ENCODE results near the gene HHAT. TPM values are rescaled to one million over a fixed set of nuclear protein-coding genes. Genes with fewer than 3 reads are reported as not detected.

The HHAT gene
- total RNA-seq, 2 experiments from 2014 or later, result 5.2 to 9.5 TPM

DNA sequence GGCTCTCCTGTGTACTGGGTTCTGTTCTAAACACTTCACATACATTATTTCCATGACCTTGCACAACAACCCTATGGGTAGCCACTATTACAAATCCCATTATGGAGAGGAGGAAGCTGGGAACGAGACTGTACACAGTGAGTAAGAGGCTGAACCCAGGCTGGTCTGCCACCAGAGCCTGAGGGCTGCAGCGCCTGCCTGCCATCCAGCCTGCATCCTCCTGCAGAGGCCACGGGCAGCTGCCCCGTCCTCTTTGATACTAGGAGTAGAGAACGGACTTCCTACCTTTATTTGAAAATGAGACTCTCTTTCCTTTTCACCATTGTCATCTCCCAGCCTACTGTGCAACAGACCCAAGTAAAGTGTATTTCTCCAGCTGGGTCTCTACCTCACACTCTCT is 370.0 kb downstream of the HHAT start:
- BruUV-seq (replicated peaks), result no TSS peak
- Histone ChIP-seq H3K79me2 (ENCODE audit: insufficient read depth, low read depth, low read length) (no peaks in the 10 kb centered on the region), H2AFZ (ENCODE audit: low read length) (no peak overlapping the region), H3K4me3 (ENCODE audit: low read depth, low read length, poor library complexity, severe bottlenecking) (no peak overlapping the region), H3K9me3 (ENCODE audit: low read length) (no peaks in the 10 kb centered on the region), H3K9me2 (ENCODE audit: insufficient read depth, low read length) (no peaks in the 10 kb centered on the region), H3K36me3 (ENCODE audit: insufficient read depth, low read length) (no peaks in the 10 kb centered on the region), H3K4me2 (ENCODE audit: low read length) (no peak overlapping the region), H3K4me1 (ENCODE audit: insufficient read depth, low read length, poor library complexity, severe bottlenecking) (no peaks in the 10 kb centered on the region), H4K20me1 (ENCODE audit: insufficient read depth, low read length) (no peaks in the 10 kb centered on the region), H3K27ac (ENCODE audit: low read depth, low read length, poor library complexity, severe bottlenecking) (no peak overlapping the region)
- CTCF ChIA-PET (ENCODE audit: unreplicated experiment), result no interaction called here
- POLR2A ChIA-PET, result no interaction called here
- DNase-seq (ENCODE audit: low spot score), result no peak
- no peak for TF ChIP-seq EZH2phosphoT487 (IDR thresholded peaks at IDR 0.05; ENCODE audit: borderline replicate concordance, low read depth, low read length)
- TF ChIP-seq, protein P1, sequence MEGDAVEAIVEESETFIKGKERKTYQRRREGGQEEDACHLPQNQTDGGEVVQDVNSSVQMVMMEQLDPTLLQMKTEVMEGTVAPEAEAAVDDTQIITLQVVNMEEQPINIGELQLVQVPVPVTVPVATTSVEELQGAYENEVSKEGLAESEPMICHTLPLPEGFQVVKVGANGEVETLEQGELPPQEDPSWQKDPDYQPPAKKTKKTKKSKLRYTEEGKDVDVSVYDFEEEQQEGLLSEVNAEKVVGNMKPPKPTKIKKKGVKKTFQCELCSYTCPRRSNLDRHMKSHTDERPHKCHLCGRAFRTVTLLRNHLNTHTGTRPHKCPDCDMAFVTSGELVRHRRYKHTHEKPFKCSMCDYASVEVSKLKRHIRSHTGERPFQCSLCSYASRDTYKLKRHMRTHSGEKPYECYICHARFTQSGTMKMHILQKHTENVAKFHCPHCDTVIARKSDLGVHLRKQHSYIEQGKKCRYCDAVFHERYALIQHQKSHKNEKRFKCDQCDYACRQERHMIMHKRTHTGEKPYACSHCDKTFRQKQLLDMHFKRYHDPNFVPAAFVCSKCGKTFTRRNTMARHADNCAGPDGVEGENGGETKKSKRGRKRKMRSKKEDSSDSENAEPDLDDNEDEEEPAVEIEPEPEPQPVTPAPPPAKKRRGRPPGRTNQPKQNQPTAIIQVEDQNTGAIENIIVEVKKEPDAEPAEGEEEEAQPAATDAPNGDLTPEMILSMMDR (conservative IDR thresholded peaks at IDR 0.05; ENCODE audit: low read length), result no peak
- intact Hi-C loops (cut with micrococcal nuclease; ENCODE audit: unreplicated experiment), result no loop called here

DNA sequence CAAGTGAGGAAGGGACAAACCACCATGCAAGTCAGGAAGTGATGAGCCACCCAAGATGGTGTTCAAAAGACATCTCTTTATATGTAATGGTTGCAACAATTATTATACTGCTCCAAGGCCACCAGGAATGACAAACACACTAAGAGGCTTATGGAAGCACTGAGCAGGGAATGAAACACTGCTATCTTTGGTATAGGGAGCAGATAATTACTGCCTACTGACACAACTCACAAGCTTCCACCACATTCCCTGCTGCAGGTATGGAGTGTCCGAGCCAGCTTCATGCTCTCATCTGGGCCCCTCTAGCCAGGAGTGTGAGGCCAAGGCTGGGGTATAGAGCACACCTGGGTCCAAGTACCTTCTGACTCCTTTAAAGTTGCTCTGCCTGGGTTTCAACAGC is 371.4 kb downstream of the HHAT start:
- Histone ChIP-seq H3K27ac (ENCODE audit: low read depth, low read length, poor library complexity, severe bottlenecking) (no peak overlapping the region), H3K79me2 (ENCODE audit: insufficient read depth, low read depth, low read length) (no peaks in the 10 kb centered on the region), H3K36me3 (ENCODE audit: insufficient read depth, low read length) (no peaks in the 10 kb centered on the region), H3K4me3 (ENCODE audit: low read depth, low read length, poor library complexity, severe bottlenecking) (no peak overlapping the region), H3K9me2 (ENCODE audit: insufficient read depth, low read length) (no peaks in the 10 kb centered on the region), H4K20me1 (ENCODE audit: insufficient read depth, low read length) (no peaks in the 10 kb centered on the region), H3K9me3 (ENCODE audit: low read length) (no peaks in the 10 kb centered on the region), H2AFZ (ENCODE audit: low read length) (no peak overlapping the region), H3K4me2 (ENCODE audit: low read length) (no peak overlapping the region), H3K4me1 (ENCODE audit: insufficient read depth, low read length, poor library complexity, severe bottlenecking) (no peaks in the 10 kb centered on the region)
- TF ChIP-seq, protein P1 (conservative IDR thresholded peaks at IDR 0.05; ENCODE audit: low read length), result no peak
- no peak for TF ChIP-seq EZH2phosphoT487 (IDR thresholded peaks at IDR 0.05; ENCODE audit: borderline replicate concordance, low read depth, low read length)
- intact Hi-C loops (cut with micrococcal nuclease; ENCODE audit: unreplicated experiment), result no loop called here
- no TSS peak for BruUV-seq (replicated peaks)
- ChIA-PET CTCF (ENCODE audit: unreplicated experiment) (no interaction called here), POLR2A (no interaction called here)
- no peak for DNase-seq (ENCODE audit: low spot score)

- Histone ChIP-seq H3K4me2 (ENCODE audit: low read length) (no peak overlapping the region), H2AFZ (ENCODE audit: low read length) (no peak overlapping the region), H3K4me1 (ENCODE audit: insufficient read depth, low read length, poor library complexity, severe bottlenecking) (no peaks in the 10 kb centered on the region), H4K20me1 (ENCODE audit: insufficient read depth, low read length) (no peaks in the 10 kb centered on the region), H3K9me3 (ENCODE audit: low read length) (no peaks in the 10 kb centered on the region), H3K79me2 (ENCODE audit: insufficient read depth, low read depth, low read length) (no peaks in the 10 kb centered on the region), H3K36me3 (ENCODE audit: insufficient read depth, low read length) (no peaks in the 10 kb centered on the region), H3K27ac (ENCODE audit: low read depth, low read length, poor library complexity, severe bottlenecking) (no peak overlapping the region), H3K4me3 (ENCODE audit: low read depth, low read length, poor library complexity, severe bottlenecking) (no peak overlapping the region), H3K9me2 (ENCODE audit: insufficient read depth, low read length) (no peaks in the 10 kb centered on the region)
- TF ChIP-seq EZH2phosphoT487 (IDR thresholded peaks at IDR 0.05; ENCODE audit: borderline replicate concordance, low read depth, low read length), result no peak
- TF ChIP-seq, protein P1 (conservative IDR thresholded peaks at IDR 0.05; ENCODE audit: low read length), result no peak
- BruUV-seq (replicated peaks), result no TSS peak
- POLR2A ChIA-PET, result no interaction called here
- CTCF ChIA-PET (ENCODE audit: unreplicated experiment), result no interaction called here
- DNase-seq (ENCODE audit: low spot score), result no peak
- intact Hi-C loops (cut with micrococcal nuclease; ENCODE audit: unreplicated experiment), result no loop called here
These were observed 371.8 kb downstream of the HHAT start for GRCh38 chr1:210700511-210700910.
